Fibroblast of pulmonary artery (primary cell): Measurements from ENCODE around the gene LIX1.
A peak's percentile ranks its signal among the peaks of the same experiment; 100 is the strongest.

Source experiments
- DNase-seq: peaks from one replicate; pipeline ENCODE4 v3.0.0-alpha.2; 2010; ENCODE audit warnings: low read depth
- H3K4me3 ChIP-seq: replicated peaks from 2 replicates; pipeline ENCODE4 v1.5.1; 2011; ENCODE audit warnings: low read depth, mild to moderate bottlenecking, control low read depth, low read length, moderate library complexity
- TF ChIP-seq, protein P1 (sequence below): IDR thresholded peaks from 2 replicates; pipeline ENCODE4 v1.5.1; 2011; ENCODE audit warnings: mild to moderate bottlenecking, control low read depth, low read length, inconsistent platforms; ENCODE audit errors: missing control alignments

Gene LIX1

DNA sequence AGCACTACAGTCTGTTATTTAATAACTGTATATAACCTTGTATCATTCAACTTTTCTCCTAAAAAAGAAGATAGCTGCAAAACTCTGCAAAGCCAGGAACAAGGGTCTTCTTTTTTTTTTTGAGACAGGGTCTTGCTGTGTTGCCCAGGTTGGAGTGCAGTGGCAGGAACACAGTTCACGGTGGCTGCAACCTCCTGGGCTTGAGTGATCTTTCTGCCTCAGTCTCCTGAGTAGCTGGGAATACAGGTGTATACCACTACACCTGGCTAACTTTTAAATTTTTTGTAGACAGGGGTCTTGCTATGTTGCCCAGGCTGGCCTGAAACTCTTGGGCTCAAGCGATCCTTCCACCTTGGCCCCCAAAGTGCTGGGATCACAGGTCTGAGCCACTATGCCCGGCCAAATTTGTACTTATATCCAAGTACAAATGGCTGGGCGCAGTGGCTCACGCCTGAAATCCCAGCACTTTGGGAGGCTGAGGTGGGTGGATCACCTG lies 21.4 kb upstream of the LIX1 start:
- no peak for DNase-seq
- no peak overlapping the region for H3K4me3 ChIP-seq
- TF ChIP-seq, protein P1, sequence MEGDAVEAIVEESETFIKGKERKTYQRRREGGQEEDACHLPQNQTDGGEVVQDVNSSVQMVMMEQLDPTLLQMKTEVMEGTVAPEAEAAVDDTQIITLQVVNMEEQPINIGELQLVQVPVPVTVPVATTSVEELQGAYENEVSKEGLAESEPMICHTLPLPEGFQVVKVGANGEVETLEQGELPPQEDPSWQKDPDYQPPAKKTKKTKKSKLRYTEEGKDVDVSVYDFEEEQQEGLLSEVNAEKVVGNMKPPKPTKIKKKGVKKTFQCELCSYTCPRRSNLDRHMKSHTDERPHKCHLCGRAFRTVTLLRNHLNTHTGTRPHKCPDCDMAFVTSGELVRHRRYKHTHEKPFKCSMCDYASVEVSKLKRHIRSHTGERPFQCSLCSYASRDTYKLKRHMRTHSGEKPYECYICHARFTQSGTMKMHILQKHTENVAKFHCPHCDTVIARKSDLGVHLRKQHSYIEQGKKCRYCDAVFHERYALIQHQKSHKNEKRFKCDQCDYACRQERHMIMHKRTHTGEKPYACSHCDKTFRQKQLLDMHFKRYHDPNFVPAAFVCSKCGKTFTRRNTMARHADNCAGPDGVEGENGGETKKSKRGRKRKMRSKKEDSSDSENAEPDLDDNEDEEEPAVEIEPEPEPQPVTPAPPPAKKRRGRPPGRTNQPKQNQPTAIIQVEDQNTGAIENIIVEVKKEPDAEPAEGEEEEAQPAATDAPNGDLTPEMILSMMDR = no peak

DNA sequence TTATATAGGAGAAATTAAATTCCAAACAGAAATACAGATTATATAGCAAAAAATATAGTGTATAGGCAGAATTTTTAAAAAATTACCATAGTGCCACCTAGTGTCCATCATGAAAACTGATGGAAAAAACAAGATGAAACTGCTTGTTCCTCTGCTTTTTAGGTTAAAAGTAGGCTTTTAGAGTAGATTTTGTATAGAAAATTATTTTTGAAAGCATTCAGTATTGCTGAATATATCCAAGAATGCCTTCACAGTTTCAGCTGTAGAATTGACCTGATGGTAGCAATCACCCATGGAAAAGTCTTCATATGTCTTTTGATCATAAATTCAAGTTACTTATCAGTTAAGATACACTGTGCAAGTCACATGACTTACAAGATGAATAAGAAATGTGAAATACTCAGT lies 21.0 kb upstream of the LIX1 start:
- H3K4me3 ChIP-seq = no peak overlapping the region
- TF ChIP-seq, protein P1 = peak; percentile 53
- DNase-seq = peak; percentile 47

DNA sequence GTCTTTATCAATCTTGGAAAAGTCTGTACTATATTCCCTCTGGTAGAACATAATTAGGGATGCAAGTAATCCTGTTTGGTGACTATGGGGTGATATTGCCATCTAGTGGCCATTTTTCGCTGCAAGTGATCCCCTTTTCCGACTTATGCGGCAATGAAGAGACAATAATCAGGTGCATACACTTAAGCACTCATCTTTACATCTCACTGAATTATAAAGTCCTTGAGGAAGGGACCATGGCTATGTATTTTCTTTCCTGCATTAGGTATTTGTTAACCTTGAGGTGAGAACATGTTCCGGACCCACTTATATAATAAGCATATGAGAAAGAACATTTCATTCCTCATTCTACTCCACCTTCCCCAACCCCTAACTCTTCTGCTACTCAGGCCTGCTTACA lies 19.6 kb upstream of the LIX1 start:
- TF ChIP-seq, protein P1 = peak; percentile 92
- peak; percentile 91 for DNase-seq

DNA sequence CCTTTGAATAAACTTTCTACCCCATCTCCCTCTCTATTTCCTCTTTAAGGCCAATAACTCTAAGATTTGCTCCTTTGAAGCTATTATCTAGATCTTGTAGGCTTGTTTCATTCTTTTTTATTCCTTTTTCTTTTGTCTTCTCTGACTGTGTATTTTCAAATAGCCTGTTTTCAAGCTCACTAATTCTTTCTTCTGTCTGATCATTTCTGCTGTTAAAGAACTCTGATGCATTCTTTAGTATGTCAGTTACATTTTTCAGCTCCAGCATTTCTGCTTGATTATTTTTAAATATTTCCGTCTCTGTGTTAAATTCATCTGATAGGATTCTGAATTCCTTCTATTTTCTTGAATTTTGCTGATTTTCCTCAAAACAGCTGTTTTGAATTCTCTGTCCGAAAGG lies 15.3 kb upstream of the LIX1 start:
- H3K4me3 ChIP-seq = no peak overlapping the region
- no peak for DNase-seq
- TF ChIP-seq, protein P1 = no peak

More for the DNA sequence above, 19.6 kb upstream of the LIX1 start:
- no peak overlapping the region for H3K4me3 ChIP-seq

DNA sequence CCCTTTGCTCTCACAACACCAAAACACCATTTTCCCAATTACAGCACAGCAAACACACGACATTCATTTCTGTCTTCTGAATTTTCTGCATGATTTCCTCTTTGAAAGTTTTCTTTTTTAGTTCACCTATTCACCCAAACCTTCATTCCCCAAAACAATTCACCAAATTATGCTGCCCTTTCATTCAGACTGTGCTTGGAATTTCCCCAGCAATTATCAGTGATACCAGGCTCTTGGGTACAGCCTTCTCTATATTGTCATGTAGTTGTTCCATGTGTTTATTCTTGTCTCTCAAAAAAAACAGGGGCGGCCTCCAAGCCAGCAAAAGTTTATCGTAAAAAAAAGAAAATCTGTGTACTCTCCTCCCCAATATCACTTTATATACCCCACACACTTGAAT lies 9.0 kb upstream of the LIX1 start:
- no peak for DNase-seq
- no peak overlapping the region for H3K4me3 ChIP-seq
- TF ChIP-seq, protein P1 = no peak

DNA sequence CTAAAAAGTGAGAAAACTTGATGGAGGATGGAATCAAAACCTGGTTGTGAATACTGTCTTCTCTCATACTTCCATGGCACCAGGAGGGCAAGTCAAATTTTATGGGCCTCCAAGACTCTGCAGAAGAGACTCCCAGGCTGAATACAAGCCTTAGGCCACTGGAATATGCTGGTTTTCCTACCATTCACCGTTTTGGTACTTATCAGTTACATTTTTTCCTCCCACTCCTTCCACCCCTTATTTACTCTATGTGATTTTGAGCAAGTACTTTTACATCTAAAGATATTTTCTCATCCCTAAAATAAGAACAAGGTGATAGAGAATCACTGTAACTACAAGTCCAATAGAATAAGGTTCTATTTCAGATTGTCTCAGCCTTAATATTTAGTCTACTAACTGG lies 8.0 kb upstream of the LIX1 start:
- no peak overlapping the region for H3K4me3 ChIP-seq
- TF ChIP-seq, protein P1 = no peak
- DNase-seq = no peak

DNA sequence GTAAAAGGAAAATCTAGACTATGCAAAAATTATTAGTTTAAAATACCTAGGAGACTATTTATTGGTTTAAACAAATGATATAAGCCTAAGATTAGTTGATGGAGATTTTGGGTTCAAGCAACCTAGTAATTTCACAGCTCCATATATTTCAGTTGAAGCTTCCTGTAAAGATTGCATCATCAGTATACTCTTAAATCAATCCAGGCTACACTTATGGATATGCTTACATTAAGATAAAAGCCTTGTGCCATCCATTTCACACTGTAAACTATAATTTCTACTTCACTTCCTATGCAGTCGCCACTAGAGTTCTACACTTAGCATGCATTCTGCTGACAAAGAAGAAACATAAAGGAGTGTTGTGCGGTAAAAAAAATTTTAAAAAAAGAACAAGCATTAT lies 7.3 kb upstream of the LIX1 start:
- TF ChIP-seq, protein P1 = no peak
- DNase-seq = no peak
- no peak overlapping the region for H3K4me3 ChIP-seq
